ENCODE data around the gene PLPPR5.

DNA sequence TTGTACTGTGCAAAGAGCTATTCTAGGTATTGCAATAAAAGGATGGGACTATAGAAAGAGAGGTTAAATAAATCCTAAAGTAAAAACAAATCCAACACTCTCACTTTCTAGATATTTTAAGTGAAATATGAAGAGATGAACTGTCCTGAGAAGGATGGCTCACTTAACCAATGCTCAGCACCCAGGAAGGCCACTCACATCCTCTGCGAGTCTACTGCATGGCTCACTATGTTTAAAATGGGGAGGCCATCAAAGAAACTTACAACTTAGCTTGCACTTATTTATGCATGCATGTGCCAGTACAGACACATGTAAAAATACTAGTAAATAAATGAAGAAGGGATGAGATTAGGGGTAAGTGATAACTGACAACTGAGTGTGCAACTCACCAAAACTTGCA is 37.5 kb downstream of the PLPPR5 start:
- TF ChIP-seq, protein P1, sequence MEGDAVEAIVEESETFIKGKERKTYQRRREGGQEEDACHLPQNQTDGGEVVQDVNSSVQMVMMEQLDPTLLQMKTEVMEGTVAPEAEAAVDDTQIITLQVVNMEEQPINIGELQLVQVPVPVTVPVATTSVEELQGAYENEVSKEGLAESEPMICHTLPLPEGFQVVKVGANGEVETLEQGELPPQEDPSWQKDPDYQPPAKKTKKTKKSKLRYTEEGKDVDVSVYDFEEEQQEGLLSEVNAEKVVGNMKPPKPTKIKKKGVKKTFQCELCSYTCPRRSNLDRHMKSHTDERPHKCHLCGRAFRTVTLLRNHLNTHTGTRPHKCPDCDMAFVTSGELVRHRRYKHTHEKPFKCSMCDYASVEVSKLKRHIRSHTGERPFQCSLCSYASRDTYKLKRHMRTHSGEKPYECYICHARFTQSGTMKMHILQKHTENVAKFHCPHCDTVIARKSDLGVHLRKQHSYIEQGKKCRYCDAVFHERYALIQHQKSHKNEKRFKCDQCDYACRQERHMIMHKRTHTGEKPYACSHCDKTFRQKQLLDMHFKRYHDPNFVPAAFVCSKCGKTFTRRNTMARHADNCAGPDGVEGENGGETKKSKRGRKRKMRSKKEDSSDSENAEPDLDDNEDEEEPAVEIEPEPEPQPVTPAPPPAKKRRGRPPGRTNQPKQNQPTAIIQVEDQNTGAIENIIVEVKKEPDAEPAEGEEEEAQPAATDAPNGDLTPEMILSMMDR (IDR thresholded peaks at IDR 0.05): no peak
- TF ChIP-seq POLR2A (IDR thresholded peaks at IDR 0.05): no peak
